MM.1S (cell line): ENCODE measurements around the gene DDX10.
"Not testable (repeated sequence)": the region's sequence is repeated elsewhere in the genome, so short reads cannot be mapped to it uniquely, and the experiment has no call there.

ENCODE experiments used
- DNase-seq: peaks from one replicate; pipeline ENCODE4 v3.0.0-alpha.2; 2015
- H2AFZ ChIP-seq: fragments of 300-600 bp; sonication (generic); 2 replicates; pipeline ENCODE4 v1.6.0; 2016; ENCODE audit warnings: antibody characterized with exemption, low read length
- H3F3A ChIP-seq: fragments of 300-600 bp; sonication (generic); 2 replicates; pipeline ENCODE4 v1.6.1; 2016; ENCODE audit warnings: mild to moderate bottlenecking, antibody characterized with exemption, low read length, moderate library complexity, mixed read lengths; ENCODE audit not compliant: insufficient read depth
- H3K27ac ChIP-seq: fragments of 300-600 bp; sonication (generic); 2 replicates; pipeline ENCODE4 v1.5.1; 2016; ENCODE audit warnings: mild to moderate bottlenecking, low read length
- H3K27me3 ChIP-seq: fragments of 300-600 bp; sonication (generic); replicated peaks from 2 replicates; pipeline ENCODE4 v1.6.0; 2016; ENCODE audit warnings: low read length; ENCODE audit not compliant: insufficient read depth
- H3K36me3 ChIP-seq: fragments of 300-600 bp; sonication (generic); replicated peaks from 2 replicates; pipeline ENCODE4 v1.6.1; 2016; ENCODE audit warnings: mild to moderate bottlenecking, low read length, mixed read lengths; ENCODE audit not compliant: insufficient read depth
- H3K4me1 ChIP-seq: fragments of 300-600 bp; sonication (generic); 2 replicates; pipeline ENCODE4 v1.6.1; 2016; ENCODE audit warnings: low read length, mixed read lengths
- H3K4me2 ChIP-seq: fragments of 300-600 bp; sonication (generic); 2 replicates; pipeline ENCODE4 v1.6.0; 2016; ENCODE audit warnings: low read depth, low read length
- H3K4me3 ChIP-seq: fragments of 300-600 bp; sonication (generic); 2 replicates; pipeline ENCODE4 v1.5.1; 2016; ENCODE audit warnings: low read length, mixed read lengths
- H3K79me2 ChIP-seq: fragments of 300-600 bp; sonication (generic); 2 replicates; pipeline ENCODE4 v1.6.1; 2016; ENCODE audit warnings: mixed run types, low read length, mixed read lengths
- H3K9ac ChIP-seq: fragments of 300-600 bp; sonication (generic); 2 replicates; pipeline ENCODE4 v1.6.1; 2016; ENCODE audit warnings: low read length, mixed read lengths
- H3K9me2 ChIP-seq: fragments of 300-600 bp; sonication (generic); replicated peaks from 2 replicates; pipeline ENCODE4 v1.6.1; 2016; ENCODE audit warnings: mild to moderate bottlenecking, low read length, mixed read lengths; ENCODE audit not compliant: insufficient read depth
- H3K9me3 ChIP-seq: fragments of 300-600 bp; sonication (generic); replicated peaks from 2 replicates; pipeline ENCODE4 v1.6.1; 2016; ENCODE audit warnings: mild to moderate bottlenecking, low read length, mixed read lengths; ENCODE audit not compliant: insufficient read depth
- H4K20me1 ChIP-seq: fragments of 300-600 bp; sonication (generic); 2 replicates; pipeline ENCODE4 v1.6.1; 2016; ENCODE audit warnings: mild to moderate bottlenecking, low read length, moderate library complexity, mixed read lengths; ENCODE audit not compliant: insufficient read depth
- CTCF ChIP-seq: fragments of 300-600 bp; sonication (generic); IDR thresholded peaks from 2 replicates; pipeline ENCODE4 v1.5.1; 2016; ENCODE audit warnings: antibody characterized with exemption, low read length, mixed read lengths
- EZH2 ChIP-seq: fragments of 300-600 bp; sonication (generic); optimal IDR thresholded peaks from 2 replicates; pipeline ENCODE3; 2017; ENCODE audit warnings: low read depth, mild to moderate bottlenecking, antibody characterized with exemption, low read length, mixed read lengths
- EZH2phosphoT487 ChIP-seq: fragments of 300-600 bp; sonication (generic); IDR thresholded peaks from 2 replicates; pipeline ENCODE4 v1.6.1; 2018; ENCODE audit warnings: antibody characterized with exemption, low read length

Gene DDX10

GRCh38 chr11:108819957-108820356 lies 155.1 kb downstream of the DDX10 start:
- H3K9me2 ChIP-seq, result no peaks in the 10 kb centered on the region
- H4K20me1 ChIP-seq, result no peaks in the 10 kb centered on the region
- H2AFZ ChIP-seq, result no peak overlapping the region
- no peak for DNase-seq
- TF ChIP-seq EZH2 (no peak), EZH2phosphoT487 (no peak), CTCF (no peak)
- no peaks in the 10 kb centered on the region for H3K4me1 ChIP-seq
- no peak overlapping the region for H3K27ac ChIP-seq
- H3K36me3 ChIP-seq, result no peaks in the 10 kb centered on the region
- peaks cover 3% of the 10 kb centered on the region; the same call in 1 of the 2 replicates for H3K79me2 ChIP-seq
- no peak overlapping the region for H3K4me3 ChIP-seq
- no peaks in the 10 kb centered on the region for H3F3A ChIP-seq
- H3K4me2 ChIP-seq, result no peak overlapping the region
- no peak overlapping the region for H3K9ac ChIP-seq
- no peaks in the 10 kb centered on the region for H3K27me3 ChIP-seq
- H3K9me3 ChIP-seq, result no peaks in the 10 kb centered on the region

- H3K9me2 ChIP-seq, H3K4me2 ChIP-seq, H2AFZ ChIP-seq, H4K20me1 ChIP-seq, H3F3A ChIP-seq, H3K27me3 ChIP-seq, H3K4me3 ChIP-seq, H3K27ac ChIP-seq, H3K79me2 ChIP-seq, H3K36me3 ChIP-seq, DNase-seq, H3K9me3 ChIP-seq, H3K4me1 ChIP-seq, H3K9ac ChIP-seq: not testable (repeated sequence)
These were observed 159.1 kb downstream of the DDX10 start for GRCh38 chr11:108823960-108824359.

- no peaks in the 10 kb centered on the region for H3K9me2 ChIP-seq
- no peaks in the 10 kb centered on the region for H4K20me1 ChIP-seq
- no peaks in the 10 kb centered on the region for H3K4me1 ChIP-seq
- H3K27ac ChIP-seq, result no peak overlapping the region
- H3F3A ChIP-seq, result no peaks in the 10 kb centered on the region
- H3K9me3 ChIP-seq, result no peaks in the 10 kb centered on the region
- no peak overlapping the region for H3K4me2 ChIP-seq
- no peaks in the 10 kb centered on the region; the same call in 1 of the 2 replicates for H3K79me2 ChIP-seq
- no peak overlapping the region for H2AFZ ChIP-seq
- H3K4me3 ChIP-seq, result no peak overlapping the region
- no peak overlapping the region for H3K9ac ChIP-seq
- TF ChIP-seq EZH2, result no peak
- no peak for TF ChIP-seq CTCF
- TF ChIP-seq EZH2phosphoT487, result no peak
- no peak for DNase-seq
- no peaks in the 10 kb centered on the region for H3K27me3 ChIP-seq
- H3K36me3 ChIP-seq, result no peaks in the 10 kb centered on the region
These were observed 159.7 kb downstream of the DDX10 start for GRCh38 chr11:108824545-108824944.

GRCh38 chr11:108825381-108825780 lies 160.5 kb downstream of the DDX10 start:
- no peak overlapping the region for H3K9ac ChIP-seq
- no peaks in the 10 kb centered on the region; the same call in 1 of the 2 replicates for H3K79me2 ChIP-seq
- H3K9me2 ChIP-seq, result no peaks in the 10 kb centered on the region
- no peak overlapping the region for H2AFZ ChIP-seq
- no peaks in the 10 kb centered on the region for H3F3A ChIP-seq
- H3K9me3 ChIP-seq, result no peaks in the 10 kb centered on the region
- H3K4me3 ChIP-seq, result no peak overlapping the region
- H3K27me3 ChIP-seq, result no peaks in the 10 kb centered on the region
- no peak for TF ChIP-seq CTCF
- TF ChIP-seq EZH2, result no peak
- no peak for TF ChIP-seq EZH2phosphoT487
- no peak for DNase-seq
- H3K36me3 ChIP-seq, result no peaks in the 10 kb centered on the region
- no peaks in the 10 kb centered on the region for H4K20me1 ChIP-seq
- no peak overlapping the region for H3K4me2 ChIP-seq
- no peak overlapping the region for H3K27ac ChIP-seq
- no peaks in the 10 kb centered on the region for H3K4me1 ChIP-seq
